ENCODE measurements around the gene TMEM168.
A peak's percentile ranks its signal among the peaks of the same experiment; 100 is the strongest.
"Not testable (repeated sequence)": the region's sequence is repeated elsewhere in the genome, so short reads cannot be mapped to it uniquely, and the experiment has no call there.

Gene TMEM168

GRCh38 chr7:112789817-112790585 lies at the start of gene TMEM168:
Gene TMEM168, minus strand, starts transcription at chr7:112790393. Its CDS starts 5,568 bp downstream, at chr7:112784825.
- peak; percentile 25 to 93 (median 65) for DNase-seq

GRCh38 chr7:112835928-112836327 lies 45.7 kb upstream of the TMEM168 start:
- not testable (repeated sequence) for DNase-seq

GRCh38 chr7:112833082-112833481 lies 42.9 kb upstream of the TMEM168 start:
- no peak for DNase-seq

GRCh38 chr7:112830769-112831168 lies 40.6 kb upstream of the TMEM168 start:
- no peak for DNase-seq

GRCh38 chr7:112828696-112829095 lies 38.5 kb upstream of the TMEM168 start:
- no peak for DNase-seq

GRCh38 chr7:112821345-112821744 lies 31.2 kb upstream of the TMEM168 start:
- DNase-seq = no peak

- no peak for DNase-seq
These were observed 29.3 kb upstream of the TMEM168 start for GRCh38 chr7:112819536-112819935.

GRCh38 chr7:112806156-112806555 lies 16.0 kb upstream of the TMEM168 start:
- DNase-seq = no peak

- DNase-seq = no peak
These were observed 12.2 kb upstream of the TMEM168 start for GRCh38 chr7:112802406-112802805.

GRCh38 chr7:112800486-112800885 lies 10.3 kb upstream of the TMEM168 start:
- DNase-seq = no peak

- no peak for DNase-seq
These were observed 9.4 kb upstream of the TMEM168 start for GRCh38 chr7:112799448-112800120.

GRCh38 chr7:112798274-112799159 lies 8.3 kb upstream of the TMEM168 start:
- DNase-seq = no peak

- DNase-seq = not testable (repeated sequence)
These were observed 6.4 kb upstream of the TMEM168 start for GRCh38 chr7:112796552-112796951.

GRCh38 chr7:112792441-112792840 lies 2.2 kb upstream of the TMEM168 start:
- no peak for DNase-seq

- no peak for DNase-seq
These were observed 1.4 kb upstream of the TMEM168 start for GRCh38 chr7:112791465-112792168.

- no peak for DNase-seq
These were observed 402 bp upstream of the TMEM168 start for GRCh38 chr7:112790586-112791003.

- no peak for DNase-seq
These were observed 758 bp downstream of the TMEM168 start for GRCh38 chr7:112789453-112789816.

GRCh38 chr7:112788778-112789343 lies 1.3 kb downstream of the TMEM168 start:
- DNase-seq = no peak

- no peak for DNase-seq
These were observed 5.6 kb downstream of the TMEM168 start for GRCh38 chr7:112784603-112785002.

- DNase-seq = no peak
These were observed 7.7 kb downstream of the TMEM168 start for GRCh38 chr7:112782498-112782897.

GRCh38 chr7:112781558-112781957 lies 8.6 kb downstream of the TMEM168 start:
- no peak for DNase-seq

All from hypothalamus (tissue), 51 donors.